NB4 (cell line): ENCODE data around the gene PLD5.

Source experiments
- MYC ChIP-seq: IDR thresholded peaks from 2 replicates; pipeline ENCODE4 v1.6.1; 2011; ENCODE audit warnings: low read depth, low read length
- POLR2A ChIP-seq: IDR thresholded peaks from 2 replicates; pipeline ENCODE4 v1.6.1; 2011; ENCODE audit warnings: mild to moderate bottlenecking; ENCODE audit not compliant: insufficient read length; ENCODE audit errors: extremely low read depth
- TF ChIP-seq, protein P1 (sequence below): IDR thresholded peaks from one replicate; pipeline ENCODE4 v1.5.1; 2012; ENCODE audit warnings: low read depth, low read length
- TF ChIP-seq, protein P2 (sequence below): IDR thresholded peaks from 2 replicates; pipeline ENCODE4 v1.6.1; 2011; ENCODE audit warnings: low read depth, low read length

DNA sequence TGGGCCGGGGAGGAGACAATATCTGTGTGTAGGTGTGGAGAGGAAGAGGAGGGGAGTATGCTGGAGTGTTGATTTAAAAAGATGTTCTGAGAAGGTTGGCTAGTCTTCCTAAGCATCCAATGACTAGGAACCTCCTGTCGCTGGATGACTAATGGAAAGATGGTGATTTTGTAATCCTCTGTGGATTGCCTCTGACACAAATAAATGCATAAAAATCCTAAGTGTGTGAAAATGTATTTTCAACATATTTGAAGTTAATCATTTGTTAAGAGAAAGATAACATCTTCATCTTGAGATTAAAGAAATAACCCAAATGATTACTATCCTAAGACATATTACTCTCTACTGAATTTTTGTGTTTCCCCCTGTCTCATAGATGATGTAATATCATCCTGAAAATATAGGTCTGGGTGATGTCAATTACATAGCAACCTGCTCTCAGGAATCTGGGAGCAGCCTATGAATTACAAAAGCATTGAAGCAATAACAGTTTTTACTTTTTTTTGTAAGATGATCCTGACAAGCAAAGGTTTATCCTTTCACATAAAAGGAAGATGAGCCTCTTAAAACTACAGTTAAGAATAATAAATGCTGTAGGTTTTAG is 305.1 kb downstream of the PLD5 start:
- TF ChIP-seq, protein P1, sequence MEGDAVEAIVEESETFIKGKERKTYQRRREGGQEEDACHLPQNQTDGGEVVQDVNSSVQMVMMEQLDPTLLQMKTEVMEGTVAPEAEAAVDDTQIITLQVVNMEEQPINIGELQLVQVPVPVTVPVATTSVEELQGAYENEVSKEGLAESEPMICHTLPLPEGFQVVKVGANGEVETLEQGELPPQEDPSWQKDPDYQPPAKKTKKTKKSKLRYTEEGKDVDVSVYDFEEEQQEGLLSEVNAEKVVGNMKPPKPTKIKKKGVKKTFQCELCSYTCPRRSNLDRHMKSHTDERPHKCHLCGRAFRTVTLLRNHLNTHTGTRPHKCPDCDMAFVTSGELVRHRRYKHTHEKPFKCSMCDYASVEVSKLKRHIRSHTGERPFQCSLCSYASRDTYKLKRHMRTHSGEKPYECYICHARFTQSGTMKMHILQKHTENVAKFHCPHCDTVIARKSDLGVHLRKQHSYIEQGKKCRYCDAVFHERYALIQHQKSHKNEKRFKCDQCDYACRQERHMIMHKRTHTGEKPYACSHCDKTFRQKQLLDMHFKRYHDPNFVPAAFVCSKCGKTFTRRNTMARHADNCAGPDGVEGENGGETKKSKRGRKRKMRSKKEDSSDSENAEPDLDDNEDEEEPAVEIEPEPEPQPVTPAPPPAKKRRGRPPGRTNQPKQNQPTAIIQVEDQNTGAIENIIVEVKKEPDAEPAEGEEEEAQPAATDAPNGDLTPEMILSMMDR: no peak
- TF ChIP-seq POLR2A (no peak), MYC (no peak)
- TF ChIP-seq, protein P2, sequence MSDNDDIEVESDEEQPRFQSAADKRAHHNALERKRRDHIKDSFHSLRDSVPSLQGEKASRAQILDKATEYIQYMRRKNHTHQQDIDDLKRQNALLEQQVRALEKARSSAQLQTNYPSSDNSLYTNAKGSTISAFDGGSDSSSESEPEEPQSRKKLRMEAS: no peak
